ENCODE data around the gene TARDBP.

DNA sequence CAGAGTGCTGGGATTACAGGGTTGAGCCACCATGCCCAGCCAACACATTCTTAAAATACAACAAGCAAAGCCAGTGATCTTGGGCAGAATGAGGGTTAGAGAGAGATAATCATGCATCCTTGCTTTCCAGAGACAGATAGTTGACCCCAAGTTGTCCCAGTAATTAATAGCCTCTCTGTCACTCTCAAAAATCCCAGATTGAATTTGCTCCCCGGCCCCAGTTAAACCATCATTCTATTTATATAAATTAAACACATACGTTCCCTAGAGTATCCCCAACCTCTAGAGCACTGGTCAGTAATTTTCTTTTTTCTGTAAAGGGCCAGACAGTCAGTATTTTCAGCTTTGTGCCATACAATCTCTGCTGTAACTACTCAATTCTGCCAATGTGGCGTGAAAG, 16.4 kb upstream of the TARDBP start:
- TF ChIP-seq, protein P1, sequence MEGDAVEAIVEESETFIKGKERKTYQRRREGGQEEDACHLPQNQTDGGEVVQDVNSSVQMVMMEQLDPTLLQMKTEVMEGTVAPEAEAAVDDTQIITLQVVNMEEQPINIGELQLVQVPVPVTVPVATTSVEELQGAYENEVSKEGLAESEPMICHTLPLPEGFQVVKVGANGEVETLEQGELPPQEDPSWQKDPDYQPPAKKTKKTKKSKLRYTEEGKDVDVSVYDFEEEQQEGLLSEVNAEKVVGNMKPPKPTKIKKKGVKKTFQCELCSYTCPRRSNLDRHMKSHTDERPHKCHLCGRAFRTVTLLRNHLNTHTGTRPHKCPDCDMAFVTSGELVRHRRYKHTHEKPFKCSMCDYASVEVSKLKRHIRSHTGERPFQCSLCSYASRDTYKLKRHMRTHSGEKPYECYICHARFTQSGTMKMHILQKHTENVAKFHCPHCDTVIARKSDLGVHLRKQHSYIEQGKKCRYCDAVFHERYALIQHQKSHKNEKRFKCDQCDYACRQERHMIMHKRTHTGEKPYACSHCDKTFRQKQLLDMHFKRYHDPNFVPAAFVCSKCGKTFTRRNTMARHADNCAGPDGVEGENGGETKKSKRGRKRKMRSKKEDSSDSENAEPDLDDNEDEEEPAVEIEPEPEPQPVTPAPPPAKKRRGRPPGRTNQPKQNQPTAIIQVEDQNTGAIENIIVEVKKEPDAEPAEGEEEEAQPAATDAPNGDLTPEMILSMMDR (IDR thresholded peaks at IDR 0.05; ENCODE audit: low read depth, low read length, poor library complexity, severe bottlenecking) = no peak
- TF ChIP-seq EZH2phosphoT487 (IDR thresholded peaks at IDR 0.05; ENCODE audit: borderline replicate concordance, low read length) = no peak

Measured in DOHH2 (cell line).